Measurements from ENCODE around the gene KLHDC4. TPM values are rescaled to one million over a fixed set of nuclear protein-coding genes. Genes with fewer than 3 reads are reported as not detected.
"Not testable (repeated sequence)": the region's sequence is repeated elsewhere in the genome, so short reads cannot be mapped to it uniquely, and the experiment has no call there.

The KLHDC4 gene
- total RNA-seq, 2 experiments from 2014 or later = 99.4 to 105 TPM

DNA sequence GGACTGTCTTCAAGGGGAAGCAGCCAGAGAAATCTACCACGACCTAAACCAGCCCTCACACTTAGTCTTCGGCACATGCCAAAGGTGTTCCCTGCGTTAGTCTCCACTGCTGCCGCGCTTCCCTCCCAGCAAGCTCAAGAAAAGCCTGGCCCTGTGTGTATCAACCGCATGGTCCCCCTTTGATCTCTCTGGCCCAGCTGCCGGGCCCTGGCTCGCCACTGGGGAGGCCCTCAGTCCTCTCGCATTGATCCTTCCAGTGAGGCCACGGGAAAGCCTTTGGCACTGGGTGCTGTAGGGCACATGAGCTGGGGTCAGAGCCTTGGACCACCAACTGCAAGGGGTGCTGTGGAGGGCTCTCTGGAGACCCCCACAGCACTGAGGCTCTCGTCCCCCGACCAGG, 29.6 kb upstream of the KLHDC4 start:
- Mint-ChIP-seq H3K4me3 (no peak overlapping the region), H3K9me3 (peaks cover 1% of the 10 kb centered on the region), H3K4me1 (no peaks in the 10 kb centered on the region), H3K36me3 (peaks cover 3% of the 10 kb centered on the region), H3K27me3 (peaks cover 11% of the 10 kb centered on the region), H3K27ac (no peak overlapping the region)
- ATAC-seq (ENCODE audit: low read depth) (no peak), DNase-seq (no peak)
- POLR2A ChIA-PET = no interaction called here

DNA sequence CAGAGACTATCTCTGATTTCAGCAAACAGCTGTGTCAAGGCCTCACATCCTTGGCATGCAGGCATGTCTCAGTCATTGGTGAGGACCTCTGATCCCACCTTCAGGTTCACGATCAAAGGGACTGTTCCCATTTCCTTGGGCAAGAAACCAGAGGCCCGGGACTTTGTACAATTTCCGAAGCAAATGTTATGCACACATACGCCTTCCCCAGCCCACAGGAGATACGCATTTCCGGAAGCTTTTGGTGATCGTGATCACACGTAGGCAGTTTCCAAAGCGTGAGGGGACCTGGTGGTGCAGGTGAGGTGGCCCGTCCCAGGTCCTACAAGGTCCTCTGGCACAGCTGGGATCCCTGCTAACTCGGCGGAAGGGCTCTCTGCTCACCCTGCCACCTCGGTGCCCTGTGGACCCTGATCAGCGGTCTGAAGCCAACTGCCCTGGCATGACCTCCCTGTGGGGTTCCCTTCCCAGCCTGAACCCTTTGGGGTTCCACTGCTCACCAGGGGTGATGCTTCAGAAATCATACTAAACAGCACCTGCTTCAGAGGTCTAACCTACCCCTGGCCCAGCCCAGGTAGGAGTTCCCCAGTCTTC, 28.8 kb upstream of the KLHDC4 start:
- POLR2A ChIA-PET = interaction anchor here (1.2 kb wide), 1 partner anchor 14 kb away, joined by 6 read pairs; no protein-coding TSS in a partner anchor
- H3K36me3 Mint-ChIP-seq = peaks cover 3% of the 10 kb centered on the region
- H3K27me3 Mint-ChIP-seq = peaks cover 11% of the 10 kb centered on the region
- no peaks in the 10 kb centered on the region for H3K4me1 Mint-ChIP-seq
- no peak overlapping the region for H3K4me3 Mint-ChIP-seq
- DNase-seq (no peak), ATAC-seq (ENCODE audit: low read depth) (no peak)
- no peak overlapping the region for H3K27ac Mint-ChIP-seq
- no peaks in the 10 kb centered on the region for H3K9me3 Mint-ChIP-seq

DNA sequence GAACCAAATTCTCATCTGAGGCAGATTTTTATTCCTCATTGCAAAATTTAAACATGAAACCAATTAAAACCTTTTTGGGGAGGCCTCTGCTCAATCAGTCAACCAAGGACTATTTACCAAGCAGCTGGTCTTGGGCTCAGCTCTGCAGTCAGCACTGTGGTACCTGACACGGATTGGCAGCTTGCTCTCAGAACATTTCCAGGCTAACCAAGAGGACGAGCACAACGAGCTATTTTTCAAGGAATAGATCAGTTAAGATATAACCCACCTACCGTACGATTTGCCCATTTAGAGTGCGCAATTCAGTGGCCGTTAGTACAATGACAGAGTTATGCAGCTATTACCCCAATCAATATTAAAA, 26.4 kb upstream of the KLHDC4 start:
- POLR2A ChIA-PET = interaction anchor here (0.7 to 2.4 kb wide), 2 partner anchors 14 to 37 kb away, joined by 3 to 7 read pairs; no protein-coding TSS in a partner anchor
- no peaks in the 10 kb centered on the region for H3K4me1 Mint-ChIP-seq

DNA sequence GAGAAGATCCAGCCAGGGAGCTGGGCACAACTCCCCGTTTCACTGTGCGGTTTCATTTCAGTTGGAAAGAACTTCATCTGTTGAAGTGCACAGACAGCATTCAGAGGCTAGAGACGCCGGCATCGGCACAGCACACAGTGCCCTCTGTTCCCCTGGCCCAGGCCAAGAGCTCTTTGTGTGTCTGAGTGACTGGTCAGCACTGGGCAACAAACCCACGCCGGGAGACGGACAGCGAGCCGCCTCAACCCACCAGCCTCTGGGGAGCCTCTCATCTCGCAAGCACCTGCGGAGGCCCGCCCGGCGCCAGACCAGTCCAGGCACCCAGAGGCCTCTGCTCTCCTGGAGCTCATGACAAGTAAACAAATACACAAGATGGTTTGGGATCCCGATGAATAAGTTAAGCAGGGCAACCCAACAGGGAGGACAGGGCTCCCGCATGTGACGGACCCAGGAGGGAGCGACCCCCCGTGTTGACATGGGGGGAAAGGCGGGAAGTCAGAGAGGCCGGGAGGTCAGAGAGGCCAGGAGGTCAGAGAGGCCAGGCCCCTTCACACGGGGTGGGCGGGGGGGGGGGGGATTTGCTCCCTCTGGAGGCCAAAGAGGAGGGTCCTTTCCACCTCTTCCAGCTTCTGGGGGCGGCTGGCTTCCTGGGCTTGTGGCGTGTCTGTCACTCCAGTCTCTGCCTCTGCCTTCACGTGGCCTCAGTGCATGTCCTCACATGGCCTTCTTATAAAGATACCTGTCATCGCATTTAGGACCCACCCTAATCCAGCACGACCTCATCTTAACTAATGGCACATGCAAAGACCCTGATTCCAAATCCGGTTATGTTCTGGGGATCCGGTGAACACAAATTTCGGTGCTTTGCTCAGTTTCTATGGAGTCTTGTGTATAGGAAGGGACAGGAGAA, 25.8 kb upstream of the KLHDC4 start:
- ATAC-seq (ENCODE audit: low read depth) (no peak), DNase-seq (no peak)
- Mint-ChIP-seq H3K27ac (no peak overlapping the region), H3K27me3 (peaks cover 8% of the 10 kb centered on the region), H3K4me3 (no peak overlapping the region), H3K9me3 (no peaks in the 10 kb centered on the region), H3K36me3 (no peaks in the 10 kb centered on the region), H3K4me1 (no peaks in the 10 kb centered on the region)
- POLR2A ChIA-PET = interaction anchor here (0.6 to 2.4 kb wide), 2 partner anchors 15 to 51 kb away, joined by 4 to 7 read pairs; no protein-coding TSS in a partner anchor

More for the DNA sequence above, 26.4 kb upstream of the KLHDC4 start:
- Mint-ChIP-seq H3K36me3 (no peaks in the 10 kb centered on the region), H3K4me3 (no peak overlapping the region), H3K27me3 (peaks cover 10% of the 10 kb centered on the region), H3K9me3 (no peaks in the 10 kb centered on the region), H3K27ac (no peak overlapping the region)
- no peak for ATAC-seq (ENCODE audit: low read depth)
- no peak for DNase-seq

DNA sequence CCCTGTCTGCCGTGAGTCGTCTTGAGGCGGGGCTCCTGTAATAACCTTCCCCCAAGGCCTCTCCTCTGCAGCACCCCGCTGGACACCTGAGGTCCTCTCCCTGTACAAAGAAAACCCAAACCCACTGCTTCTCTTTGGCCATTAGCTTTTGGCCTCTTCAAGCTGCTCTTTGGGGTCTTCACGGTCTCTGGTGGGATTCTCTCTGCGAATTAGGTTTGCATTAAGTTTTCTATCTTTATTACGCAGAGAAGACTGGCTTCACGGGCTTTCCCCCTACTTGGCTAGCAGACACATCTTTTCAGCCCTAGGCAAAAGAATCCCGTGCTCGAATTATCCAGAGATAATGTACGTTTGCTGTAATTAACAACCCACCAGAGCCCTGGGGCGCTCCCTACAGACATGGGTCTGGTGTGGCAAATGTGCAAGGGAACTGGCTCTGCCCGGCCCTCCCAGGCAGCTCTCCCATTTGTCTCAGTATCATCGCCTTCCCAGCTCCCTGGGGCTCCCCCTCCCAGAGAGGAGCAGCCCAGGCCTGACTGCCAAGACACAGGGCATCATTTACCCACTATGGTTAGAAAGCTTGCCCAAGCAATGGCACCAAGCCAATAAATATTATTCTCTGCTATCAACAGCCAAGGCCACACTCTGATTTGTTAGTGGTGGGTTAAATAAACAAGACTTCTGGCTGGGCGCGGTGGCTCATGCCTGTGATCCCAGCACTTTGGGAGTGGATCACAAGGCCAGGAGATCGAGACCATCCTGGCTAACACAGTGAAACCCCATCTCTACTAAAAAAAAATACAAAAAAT, 24.7 kb upstream of the KLHDC4 start:
- Mint-ChIP-seq H3K27me3 (peaks cover 8% of the 10 kb centered on the region), H3K36me3 (no peaks in the 10 kb centered on the region), H3K4me3 (no peak overlapping the region), H3K9me3 (no peaks in the 10 kb centered on the region), H3K27ac (no peak overlapping the region), H3K4me1 (no peaks in the 10 kb centered on the region)
- ATAC-seq (ENCODE audit: low read depth) = no peak
- no peak for DNase-seq
- POLR2A ChIA-PET = interaction anchor here (0.6 kb wide), 1 partner anchor 52 kb away, joined by 4 read pairs; no protein-coding TSS in a partner anchor

DNA sequence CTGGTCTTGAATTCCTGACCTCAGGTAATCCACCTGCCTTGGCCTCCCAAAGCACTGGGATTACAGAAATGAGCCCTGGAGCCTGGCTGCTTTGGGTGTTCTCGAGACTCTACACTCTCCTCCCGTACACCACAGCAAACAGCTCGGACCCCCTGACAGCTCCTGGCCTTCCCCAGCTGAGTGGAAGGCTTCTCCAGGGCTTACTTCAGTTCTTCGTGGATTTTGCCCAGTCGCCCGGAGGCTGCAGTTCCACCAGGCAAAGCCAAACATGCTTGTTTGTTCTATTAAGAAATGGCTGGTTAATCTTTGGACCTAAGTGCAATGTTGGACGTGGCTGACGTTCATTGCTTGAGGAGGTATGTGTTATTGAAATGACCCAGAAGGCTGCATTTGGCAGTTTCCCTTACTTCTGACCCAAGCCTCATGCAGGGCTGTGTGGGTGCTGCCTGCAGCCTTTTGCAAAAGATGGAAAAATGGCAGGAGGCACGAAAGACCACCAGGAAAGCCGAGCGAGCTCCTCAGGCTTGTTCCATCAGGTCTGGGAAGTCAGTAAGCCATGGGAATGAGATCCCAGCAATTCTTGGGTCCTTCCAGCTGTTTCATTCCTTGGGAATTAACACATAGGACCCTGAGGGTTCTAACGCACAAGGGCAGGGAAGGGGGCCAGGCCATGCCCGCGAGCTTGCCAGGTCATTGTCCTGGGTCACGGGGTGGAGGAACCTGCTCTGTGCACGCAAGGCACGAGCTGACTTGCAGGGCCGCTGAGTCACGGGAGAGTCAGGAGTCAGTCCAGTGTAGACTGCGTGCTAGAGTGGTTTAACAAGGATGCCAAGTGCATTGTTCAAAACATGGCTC, 23.9 kb upstream of the KLHDC4 start:
- Mint-ChIP-seq H3K4me3 (no peak overlapping the region), H3K36me3 (no peaks in the 10 kb centered on the region), H3K27me3 (peaks cover 8% of the 10 kb centered on the region), H3K4me1 (no peaks in the 10 kb centered on the region), H3K27ac (no peak overlapping the region), H3K9me3 (no peaks in the 10 kb centered on the region)
- POLR2A ChIA-PET = no interaction called here
- ATAC-seq (ENCODE audit: low read depth) (no peak), DNase-seq (no peak)

DNA sequence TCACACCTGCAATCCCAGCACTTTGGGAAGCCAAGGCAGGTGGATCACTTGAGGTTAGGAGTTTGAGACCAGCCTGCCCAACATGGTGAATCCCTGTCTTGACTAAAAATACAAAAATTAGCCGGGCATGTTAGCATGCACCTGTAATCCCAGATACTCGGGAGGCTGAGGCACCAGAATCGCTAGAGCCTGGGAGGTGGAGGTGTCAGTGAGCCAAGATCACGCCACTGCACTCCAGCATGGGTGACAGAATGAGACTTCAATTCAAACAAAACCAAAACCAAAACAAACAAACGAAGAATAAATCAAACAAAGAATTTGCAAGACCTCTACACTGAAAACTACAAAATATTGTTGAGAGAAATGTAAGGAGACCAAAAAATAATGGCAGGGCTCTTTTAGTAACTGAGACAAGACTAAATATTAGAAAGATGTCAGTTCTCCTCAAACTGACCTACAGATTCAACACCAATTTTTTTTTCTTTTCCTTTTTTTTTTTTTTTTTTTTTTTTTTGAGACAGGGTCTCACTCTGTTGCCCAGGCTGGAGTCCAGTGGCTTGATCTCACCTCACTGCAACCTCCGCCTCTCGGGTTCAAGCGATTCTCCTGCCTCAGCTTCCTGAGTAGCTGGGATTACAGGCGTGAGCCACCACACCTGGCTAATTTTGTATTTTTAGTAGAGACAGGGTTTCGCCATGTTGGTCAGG, 23.1 kb upstream of the KLHDC4 start:
- POLR2A ChIA-PET, DNase-seq, H3K27ac Mint-ChIP-seq: not testable (repeated sequence)

DNA sequence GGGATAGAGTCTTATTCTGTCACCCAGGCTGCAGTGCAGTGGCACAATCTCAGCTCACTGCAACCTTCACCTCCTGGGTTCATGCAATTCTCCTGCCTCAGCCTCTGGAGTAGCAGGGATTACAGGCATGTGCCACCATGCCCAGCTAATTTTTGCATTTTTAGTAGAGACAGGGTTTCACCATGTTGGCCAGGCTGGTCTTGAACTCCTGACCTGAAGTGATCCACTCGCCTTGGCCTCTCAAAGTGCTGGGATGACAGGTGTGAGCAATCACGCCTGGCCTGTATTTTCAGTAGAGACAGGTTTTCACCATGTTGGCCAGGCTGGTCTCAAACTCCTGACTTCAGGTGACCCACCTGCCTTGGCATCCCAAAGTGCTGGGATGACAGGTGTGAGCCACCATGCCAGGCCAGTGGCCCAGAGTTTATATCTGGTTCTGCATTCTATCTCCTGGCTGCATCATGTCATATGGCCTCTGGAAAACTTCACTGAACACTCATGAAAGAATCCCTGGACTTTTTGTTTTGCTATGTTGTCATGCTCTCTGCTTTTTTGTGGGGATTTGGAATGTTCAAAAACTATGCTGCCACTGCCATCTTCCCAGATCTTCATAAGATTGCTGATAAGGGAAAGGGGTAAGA, 21.8 kb upstream of the KLHDC4 start:
- ATAC-seq (ENCODE audit: low read depth); H3K27me3 Mint-ChIP-seq; H3K4me1 Mint-ChIP-seq; H3K36me3 Mint-ChIP-seq; H3K9me3 Mint-ChIP-seq; H3K4me3 Mint-ChIP-seq; POLR2A ChIA-PET; DNase-seq: not testable (repeated sequence)
- peak overlapping the region; percentile 21 for H3K27ac Mint-ChIP-seq

More for the DNA sequence above, 23.1 kb upstream of the KLHDC4 start:
- not testable (repeated sequence) for ATAC-seq (ENCODE audit: low read depth); H3K27me3 Mint-ChIP-seq; H3K9me3 Mint-ChIP-seq; H3K4me3 Mint-ChIP-seq; H3K4me1 Mint-ChIP-seq; H3K36me3 Mint-ChIP-seq

DNA sequence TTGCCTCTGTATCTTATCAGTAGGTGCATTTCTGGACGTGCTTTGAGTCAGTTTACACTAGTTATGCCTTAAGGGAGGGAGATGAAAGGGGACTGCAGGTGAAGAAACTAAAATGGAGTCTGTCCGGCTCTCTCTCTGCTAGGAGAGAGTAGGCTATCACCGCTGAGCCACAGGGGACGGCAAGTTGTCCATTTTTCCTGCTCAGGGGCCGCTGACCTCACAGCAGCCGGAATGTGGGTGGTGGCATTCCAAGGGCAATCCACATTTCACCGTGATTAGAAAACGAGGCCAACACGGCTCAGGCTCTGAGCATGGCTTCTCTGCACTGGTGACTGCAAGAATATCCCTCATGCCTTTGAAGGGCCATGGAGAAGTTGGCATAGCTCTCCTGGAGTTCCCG, 19.0 kb upstream of the KLHDC4 start:
- peak overlapping the region; percentile 34 for H3K27ac Mint-ChIP-seq
- DNase-seq (no peak), ATAC-seq (ENCODE audit: low read depth) (no peak)
- no peaks in the 10 kb centered on the region for H3K36me3 Mint-ChIP-seq
- peaks cover 21% of the 10 kb centered on the region for H3K4me1 Mint-ChIP-seq
- POLR2A ChIA-PET = no interaction called here
- no peak overlapping the region for H3K4me3 Mint-ChIP-seq
- no peaks in the 10 kb centered on the region for H3K9me3 Mint-ChIP-seq
- H3K27me3 Mint-ChIP-seq = peaks cover 3% of the 10 kb centered on the region

DNA sequence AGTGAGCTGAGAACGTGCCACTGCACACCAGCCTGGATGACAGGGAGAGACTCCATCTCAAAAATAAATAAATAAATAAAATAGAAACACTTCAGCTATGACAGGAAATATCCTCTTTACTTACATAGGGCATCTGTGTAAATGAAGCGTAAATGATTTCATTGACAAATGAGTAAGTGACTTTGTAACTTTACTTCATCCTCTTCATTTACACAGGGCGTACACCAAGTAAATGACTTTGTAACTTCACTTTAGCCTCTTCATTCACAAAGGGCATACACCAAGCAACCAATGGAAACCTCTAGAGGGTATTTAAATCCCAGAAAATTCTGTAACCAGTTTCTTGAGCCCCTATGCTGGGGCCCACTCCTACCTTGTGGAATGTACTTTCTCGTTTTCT, 16.2 kb upstream of the KLHDC4 start:
- no peaks in the 10 kb centered on the region for H3K27me3 Mint-ChIP-seq
- H3K4me1 Mint-ChIP-seq = peaks cover 37% of the 10 kb centered on the region
- ATAC-seq (ENCODE audit: low read depth) (no peak), DNase-seq (no peak)
- POLR2A ChIA-PET = interaction anchor here (0.7 to 3.8 kb wide), 5 partner anchors 18 to 86 kb away, joined by 3 to 191 read pairs (median 3); partner anchors contain the start of gene SLC7A5
- no peaks in the 10 kb centered on the region for H3K36me3 Mint-ChIP-seq
- no peak overlapping the region for H3K4me3 Mint-ChIP-seq
- no peaks in the 10 kb centered on the region for H3K9me3 Mint-ChIP-seq
- H3K27ac Mint-ChIP-seq = no peak overlapping the region

DNA sequence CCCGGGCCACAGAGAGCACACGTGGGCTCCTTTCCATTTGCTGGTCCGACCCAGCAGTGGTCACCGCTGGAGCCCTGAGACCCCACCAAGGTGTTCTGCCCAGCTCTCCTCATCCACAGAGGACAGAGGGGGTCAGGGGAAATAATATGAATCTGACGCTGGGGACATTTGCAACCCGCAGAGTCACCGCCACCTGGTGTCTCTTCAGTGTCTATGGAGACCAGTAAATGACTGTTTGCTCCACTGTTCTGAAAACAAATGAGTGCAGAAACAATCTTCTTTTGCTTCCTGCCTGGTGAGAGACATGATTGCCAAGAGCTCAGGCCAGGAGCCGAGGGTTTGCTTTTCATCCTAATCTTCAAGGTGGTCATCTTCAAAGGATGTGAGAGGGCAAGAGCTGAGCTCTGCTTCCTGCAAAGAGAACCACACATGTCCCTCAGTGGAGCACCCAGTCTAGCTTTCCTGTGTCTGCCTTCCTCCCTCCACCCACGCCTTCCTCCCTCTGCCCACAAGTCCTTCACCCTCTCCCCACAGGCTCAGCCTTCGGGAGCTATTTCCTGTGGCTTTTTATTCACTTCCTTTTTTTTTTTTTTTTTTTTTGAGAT, 14.7 kb upstream of the KLHDC4 start:
- peaks cover 39% of the 10 kb centered on the region for H3K4me1 Mint-ChIP-seq
- DNase-seq (peak; percentile 56), ATAC-seq (ENCODE audit: low read depth) (peak; percentile 24)
- H3K36me3 Mint-ChIP-seq = no peaks in the 10 kb centered on the region
- peak overlapping the region; percentile 98 for H3K27ac Mint-ChIP-seq
- POLR2A ChIA-PET = interaction anchor here (0.6 to 3.8 kb wide), 19 partner anchors 12 to 790 kb away, joined by 3 to 191 read pairs (median 8); partner anchors contain the start of genes BANP, KLHDC4 and SLC7A5
- no peaks in the 10 kb centered on the region for H3K9me3 Mint-ChIP-seq
- H3K4me3 Mint-ChIP-seq = peak overlapping the region; percentile 78
- no peaks in the 10 kb centered on the region for H3K27me3 Mint-ChIP-seq
